ENCODE measurements around the gene SULF2.

The SULF2 gene

DNA sequence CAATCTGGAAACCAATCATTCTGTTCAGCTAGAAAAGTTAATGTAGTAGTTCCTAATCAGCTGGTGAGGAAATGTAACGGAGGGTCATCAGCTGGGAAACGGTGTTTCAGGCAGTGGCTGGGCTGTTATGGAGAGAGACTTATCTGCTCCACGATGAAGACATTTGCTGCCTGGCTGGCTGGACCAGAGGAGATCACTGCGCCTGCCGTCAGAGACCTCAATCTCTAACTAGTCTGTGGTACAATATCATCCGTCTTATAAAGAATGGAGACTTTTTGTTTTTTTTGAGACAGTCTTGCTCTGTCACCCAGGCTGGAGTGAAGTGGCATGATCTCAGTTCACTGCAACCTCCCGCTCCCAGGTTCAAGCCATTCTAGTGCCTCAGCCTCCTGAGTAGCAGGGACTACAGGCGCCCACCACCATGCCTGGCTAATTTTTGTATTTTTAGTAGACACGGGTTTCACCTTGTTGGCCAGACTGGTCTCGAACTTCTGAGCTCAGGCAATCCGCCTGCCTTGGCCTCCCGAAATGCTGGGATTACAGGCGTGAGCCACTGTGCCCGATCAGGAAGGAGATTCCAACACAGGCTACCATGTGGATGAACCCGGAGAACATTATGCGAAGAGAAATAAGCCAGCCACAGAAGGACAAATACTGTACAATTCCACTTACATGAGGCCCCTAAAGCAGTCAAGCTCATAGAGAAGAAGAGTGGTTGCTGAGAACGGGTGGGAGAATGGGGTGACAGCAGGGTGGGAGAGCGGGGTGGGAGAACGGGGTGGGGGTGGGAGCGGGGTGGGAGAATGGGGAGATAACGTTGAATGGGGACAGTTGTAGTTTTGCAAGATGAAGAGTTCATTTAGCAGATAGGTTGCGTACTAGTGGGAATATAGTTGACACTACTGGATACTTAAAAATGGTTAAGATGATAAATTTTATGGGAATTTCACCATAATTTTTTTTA lies 115.1 kb downstream of the SULF2 start:
- Histone ChIP-seq H3K9me3 (ENCODE audit: control insufficient read depth in 2 of 2, low read length in 2 of 2) (no peaks in the 10 kb centered on the region), H3K9ac (ENCODE audit: low read depth in 1 of 2, low read length in 2 of 2) (no peak overlapping the region), H3K27ac (ENCODE audit: low read depth in 2 of 2, low read length in 2 of 2) (no peak overlapping the region), H3K36me3 (ENCODE audit: control insufficient read depth in 2 of 2, insufficient read depth in 2 of 2, low read length in 2 of 2) (peaks cover 3 to 10% of the 10 kb centered on the region in 2 donors), H3K27me3 (ENCODE audit: control insufficient read depth in 2 of 2, insufficient read depth in 2 of 2, low read length in 2 of 2) (no peaks in the 10 kb centered on the region), H3K4me1 (ENCODE audit: control insufficient read depth in 2 of 2, insufficient read depth in 2 of 2, low read length in 2 of 2) (no peaks in the 10 kb centered on the region), H3K4me3 (ENCODE audit: low read length in 2 of 2) (no peak overlapping the region)

DNA sequence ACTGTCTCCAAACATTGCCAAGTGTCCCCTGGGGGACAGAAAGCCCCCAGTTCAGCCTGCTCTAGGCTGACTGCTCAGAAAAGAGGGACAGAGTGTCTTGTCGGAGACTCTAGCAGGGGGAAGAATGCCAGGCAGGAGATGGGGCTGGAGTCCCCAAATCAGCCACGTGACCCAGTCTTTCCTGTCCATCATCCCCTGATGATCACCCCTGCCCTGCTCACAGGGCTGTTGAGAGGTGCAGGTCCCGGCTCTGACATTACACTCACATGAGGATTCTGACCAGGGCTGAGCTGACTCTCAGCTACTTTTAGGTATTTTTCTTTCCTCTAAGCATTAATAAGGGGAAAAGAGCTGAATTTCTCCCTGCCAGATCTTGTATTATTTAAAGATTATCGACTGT lies 115.8 kb downstream of the SULF2 start:
- H3K4me1 ChIP-seq (ENCODE audit: control insufficient read depth in 2 of 2, insufficient read depth in 2 of 2, low read length in 2 of 2) = peaks cover 0 to under 1% of the 10 kb centered on the region in 2 donors
- no peaks in the 10 kb centered on the region for H3K9me3 ChIP-seq (ENCODE audit: control insufficient read depth in 2 of 2, low read length in 2 of 2)
- no peaks in the 10 kb centered on the region for H3K27me3 ChIP-seq (ENCODE audit: control insufficient read depth in 2 of 2, insufficient read depth in 2 of 2, low read length in 2 of 2)
- no peak overlapping the region for H3K4me3 ChIP-seq (ENCODE audit: low read length in 2 of 2)
- H3K9ac ChIP-seq (ENCODE audit: low read depth in 1 of 2, low read length in 2 of 2) = no peak overlapping the region
- H3K27ac ChIP-seq (ENCODE audit: low read depth in 2 of 2, low read length in 2 of 2) = no peak overlapping the region
- H3K36me3 ChIP-seq (ENCODE audit: control insufficient read depth in 2 of 2, insufficient read depth in 2 of 2, low read length in 2 of 2) = peaks cover 3 to 11% of the 10 kb centered on the region in 2 donors

DNA sequence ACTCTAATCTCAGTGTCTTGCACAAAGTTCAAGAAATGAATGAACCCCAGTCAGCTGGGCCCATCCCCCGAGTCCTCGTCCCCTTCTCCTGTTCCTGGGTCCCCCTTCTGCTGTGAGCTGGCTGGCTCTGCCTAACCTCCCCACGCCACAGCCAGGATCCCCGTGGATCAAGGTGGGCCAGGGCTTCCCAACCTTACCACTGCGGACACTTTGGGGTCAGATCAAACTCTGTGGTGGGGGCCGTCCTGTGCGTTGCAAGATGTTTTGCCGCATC lies 116.2 kb downstream of the SULF2 start:
- Histone ChIP-seq H3K9me3 (ENCODE audit: control insufficient read depth in 2 of 2, low read length in 2 of 2) (no peaks in the 10 kb centered on the region), H3K4me1 (ENCODE audit: control insufficient read depth in 2 of 2, insufficient read depth in 2 of 2, low read length in 2 of 2) (peaks cover 3 to 4% of the 10 kb centered on the region in 2 donors), H3K9ac (ENCODE audit: low read depth in 1 of 2, low read length in 2 of 2) (no peak overlapping the region), H3K27ac (ENCODE audit: low read depth in 2 of 2, low read length in 2 of 2) (no peak overlapping the region), H3K36me3 (ENCODE audit: control insufficient read depth in 2 of 2, insufficient read depth in 2 of 2, low read length in 2 of 2) (peaks cover 3 to 11% of the 10 kb centered on the region in 2 donors), H3K27me3 (ENCODE audit: control insufficient read depth in 2 of 2, insufficient read depth in 2 of 2, low read length in 2 of 2) (no peaks in the 10 kb centered on the region), H3K4me3 (ENCODE audit: low read length in 2 of 2) (no peak overlapping the region)

- H3K9ac ChIP-seq (ENCODE audit: low read depth in 1 of 2, low read length in 2 of 2) = no peak overlapping the region
- H3K4me3 ChIP-seq (ENCODE audit: low read length in 2 of 2) = no peak overlapping the region
- H3K27ac ChIP-seq (ENCODE audit: low read depth in 2 of 2, low read length in 2 of 2) = no peak overlapping the region
- H3K4me1 ChIP-seq (ENCODE audit: control insufficient read depth in 2 of 2, insufficient read depth in 2 of 2, low read length in 2 of 2) = peaks cover 7% of the 10 kb centered on the region in 2 donors
- no peaks in the 10 kb centered on the region for H3K9me3 ChIP-seq (ENCODE audit: control insufficient read depth in 2 of 2, low read length in 2 of 2)
- H3K27me3 ChIP-seq (ENCODE audit: control insufficient read depth in 2 of 2, insufficient read depth in 2 of 2, low read length in 2 of 2) = no peaks in the 10 kb centered on the region
- H3K36me3 ChIP-seq (ENCODE audit: control insufficient read depth in 2 of 2, insufficient read depth in 2 of 2, low read length in 2 of 2) = peaks cover 3 to 12% of the 10 kb centered on the region in 2 donors
These were observed 116.7 kb downstream of the SULF2 start for GRCh38 chr20:47668313-47669151.

DNA sequence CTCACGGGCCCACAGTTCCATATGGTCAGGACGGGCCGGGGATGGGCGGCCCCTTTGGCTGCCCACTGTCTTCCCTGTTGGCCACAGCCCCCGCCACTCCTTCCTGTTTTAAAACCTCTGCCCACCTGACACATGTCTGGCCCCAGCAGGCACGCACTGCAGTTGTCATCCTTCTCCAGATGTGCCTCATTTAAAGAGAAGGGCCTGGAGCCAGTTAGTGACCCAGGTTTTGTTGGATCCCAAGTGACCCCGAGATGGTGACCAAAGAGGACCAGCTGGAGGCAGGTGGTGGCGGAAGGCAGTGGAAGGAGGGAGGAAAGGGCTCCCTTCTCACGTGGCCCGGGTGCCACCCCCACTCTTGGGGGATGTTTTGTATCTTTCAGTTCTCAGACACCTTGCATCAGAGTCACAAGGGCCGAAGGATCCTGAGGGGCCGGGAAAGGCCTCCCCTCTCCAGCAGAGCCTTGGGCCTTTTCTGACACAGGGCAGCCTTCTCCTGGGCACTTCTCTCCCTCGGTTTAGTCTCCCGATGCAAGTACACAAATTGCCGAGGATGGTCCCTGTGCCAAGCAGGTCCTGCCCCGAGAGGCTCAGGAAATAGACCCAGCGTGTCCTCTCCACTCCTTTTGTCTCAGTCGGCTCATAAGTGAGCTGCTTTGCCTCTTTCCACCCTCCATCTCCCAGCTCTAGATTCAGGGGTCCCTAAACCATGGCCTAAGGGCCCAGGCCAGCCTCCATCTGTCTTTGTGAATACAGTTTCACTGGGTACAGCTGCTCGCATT lies 117.6 kb downstream of the SULF2 start:
- H3K4me1 ChIP-seq (ENCODE audit: control insufficient read depth in 2 of 2, insufficient read depth in 2 of 2, low read length in 2 of 2) = peaks cover 7% of the 10 kb centered on the region in 2 donors
- no peak overlapping the region for H3K9ac ChIP-seq (ENCODE audit: low read depth in 1 of 2, low read length in 2 of 2)
- no peak overlapping the region for H3K27ac ChIP-seq (ENCODE audit: low read depth in 2 of 2, low read length in 2 of 2)
- peaks cover 9 to 15% of the 10 kb centered on the region in 2 donors for H3K36me3 ChIP-seq (ENCODE audit: control insufficient read depth in 2 of 2, insufficient read depth in 2 of 2, low read length in 2 of 2)
- no peaks in the 10 kb centered on the region for H3K27me3 ChIP-seq (ENCODE audit: control insufficient read depth in 2 of 2, insufficient read depth in 2 of 2, low read length in 2 of 2)
- H3K4me3 ChIP-seq (ENCODE audit: low read length in 2 of 2) = no peak overlapping the region
- H3K9me3 ChIP-seq (ENCODE audit: control insufficient read depth in 2 of 2, low read length in 2 of 2) = no peaks in the 10 kb centered on the region

- H3K4me1 ChIP-seq (ENCODE audit: control insufficient read depth in 2 of 2, insufficient read depth in 2 of 2, low read length in 2 of 2) = peaks cover 7% of the 10 kb centered on the region in 2 donors
- peaks cover 16 to 20% of the 10 kb centered on the region in 2 donors for H3K36me3 ChIP-seq (ENCODE audit: control insufficient read depth in 2 of 2, insufficient read depth in 2 of 2, low read length in 2 of 2)
- no peaks in the 10 kb centered on the region for H3K9me3 ChIP-seq (ENCODE audit: control insufficient read depth in 2 of 2, low read length in 2 of 2)
- H3K27ac ChIP-seq (ENCODE audit: low read depth in 2 of 2, low read length in 2 of 2) = no peak overlapping the region
- H3K9ac ChIP-seq (ENCODE audit: low read depth in 1 of 2, low read length in 2 of 2) = no peak overlapping the region
- H3K27me3 ChIP-seq (ENCODE audit: control insufficient read depth in 2 of 2, insufficient read depth in 2 of 2, low read length in 2 of 2) = no peaks in the 10 kb centered on the region
- H3K4me3 ChIP-seq (ENCODE audit: low read length in 2 of 2) = no peak overlapping the region
These were observed 118.2 kb downstream of the SULF2 start for GRCh38 chr20:47667086-47667485.

GRCh38 chr20:47666304-47666703 lies 119.0 kb downstream of the SULF2 start:
- H3K9ac ChIP-seq (ENCODE audit: low read depth in 1 of 2, low read length in 2 of 2) = no peak overlapping the region
- no peak overlapping the region for H3K27ac ChIP-seq (ENCODE audit: low read depth in 2 of 2, low read length in 2 of 2)
- H3K36me3 ChIP-seq (ENCODE audit: control insufficient read depth in 2 of 2, insufficient read depth in 2 of 2, low read length in 2 of 2) = peaks cover 23 to 28% of the 10 kb centered on the region in 2 donors
- H3K4me1 ChIP-seq (ENCODE audit: control insufficient read depth in 2 of 2, insufficient read depth in 2 of 2, low read length in 2 of 2) = peaks cover 7% of the 10 kb centered on the region in 2 donors
- H3K27me3 ChIP-seq (ENCODE audit: control insufficient read depth in 2 of 2, insufficient read depth in 2 of 2, low read length in 2 of 2) = no peaks in the 10 kb centered on the region
- no peak overlapping the region for H3K4me3 ChIP-seq (ENCODE audit: low read length in 2 of 2)
- H3K9me3 ChIP-seq (ENCODE audit: control insufficient read depth in 2 of 2, low read length in 2 of 2) = no peaks in the 10 kb centered on the region

DNA sequence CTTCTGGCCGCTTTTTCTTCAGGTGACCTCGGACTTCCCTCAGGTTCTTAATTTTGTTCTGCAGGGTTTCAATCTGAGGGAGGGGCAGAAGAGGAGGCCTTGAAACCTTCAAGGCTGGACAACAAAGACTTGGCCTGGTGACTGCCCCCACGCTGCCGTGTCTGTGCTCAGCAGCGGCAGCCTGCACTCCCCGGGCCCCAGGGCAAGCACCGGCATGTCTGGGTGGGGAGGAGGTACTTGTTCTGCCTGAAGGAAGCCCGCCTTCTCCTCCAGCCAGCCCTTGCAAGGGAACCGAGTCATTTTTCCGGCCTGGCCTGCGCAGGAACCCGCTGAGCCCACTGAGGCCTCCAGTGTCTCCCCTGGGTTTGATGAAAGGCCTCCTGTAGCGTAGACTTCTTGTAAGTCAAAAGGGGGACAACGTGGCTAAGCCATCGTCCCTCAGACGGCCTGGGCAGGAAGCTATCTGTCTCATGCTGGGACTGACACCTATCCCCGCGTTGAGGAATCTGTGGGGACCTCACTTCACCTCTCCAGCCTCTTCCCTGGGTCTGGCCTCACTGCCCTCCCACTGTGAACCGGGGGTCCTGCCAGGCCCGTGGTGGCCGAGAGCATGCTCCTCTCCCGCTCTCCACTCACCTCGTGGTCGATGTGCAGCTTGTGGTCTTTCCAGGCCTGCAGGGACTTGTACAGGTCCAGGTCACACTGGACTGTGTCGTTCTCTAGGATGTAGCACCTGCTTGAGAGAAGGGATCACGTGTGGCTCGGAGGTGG lies 119.9 kb downstream of the SULF2 start:
- H3K4me1 ChIP-seq (ENCODE audit: control insufficient read depth in 2 of 2, insufficient read depth in 2 of 2, low read length in 2 of 2) = peaks cover 7% of the 10 kb centered on the region in 2 donors
- no peaks in the 10 kb centered on the region for H3K27me3 ChIP-seq (ENCODE audit: control insufficient read depth in 2 of 2, insufficient read depth in 2 of 2, low read length in 2 of 2)
- H3K9me3 ChIP-seq (ENCODE audit: control insufficient read depth in 2 of 2, low read length in 2 of 2) = no peaks in the 10 kb centered on the region
- peaks cover 26 to 35% of the 10 kb centered on the region in 2 donors for H3K36me3 ChIP-seq (ENCODE audit: control insufficient read depth in 2 of 2, insufficient read depth in 2 of 2, low read length in 2 of 2)
- no peak overlapping the region for H3K4me3 ChIP-seq (ENCODE audit: low read length in 2 of 2)
- no peak overlapping the region for H3K9ac ChIP-seq (ENCODE audit: low read depth in 1 of 2, low read length in 2 of 2)
- H3K27ac ChIP-seq (ENCODE audit: low read depth in 2 of 2, low read length in 2 of 2) = no peak overlapping the region

GRCh38 chr20:47664744-47665143 lies 120.5 kb downstream of the SULF2 start:
- Histone ChIP-seq H3K27ac (ENCODE audit: low read depth in 2 of 2, low read length in 2 of 2) (no peak overlapping the region), H3K4me1 (ENCODE audit: control insufficient read depth in 2 of 2, insufficient read depth in 2 of 2, low read length in 2 of 2) (peaks cover 7% of the 10 kb centered on the region in 2 donors), H3K9ac (ENCODE audit: low read depth in 1 of 2, low read length in 2 of 2) (no peak overlapping the region), H3K9me3 (ENCODE audit: control insufficient read depth in 2 of 2, low read length in 2 of 2) (no peaks in the 10 kb centered on the region), H3K27me3 (ENCODE audit: control insufficient read depth in 2 of 2, insufficient read depth in 2 of 2, low read length in 2 of 2) (no peaks in the 10 kb centered on the region), H3K36me3 (ENCODE audit: control insufficient read depth in 2 of 2, insufficient read depth in 2 of 2, low read length in 2 of 2) (peaks cover 26 to 35% of the 10 kb centered on the region in 2 donors), H3K4me3 (ENCODE audit: low read length in 2 of 2) (no peak overlapping the region)

Measured in mucosa of rectum (tissue), 2 donors.